Measurements from ENCODE around the gene TIE1. TPM values are rescaled to one million over a fixed set of nuclear protein-coding genes. Genes with fewer than 3 reads are reported as not detected.

TIE1 gene
- total RNA-seq, 2 experiments from 2014 or later: 0.45 TPM; not detected in 1

DNA sequence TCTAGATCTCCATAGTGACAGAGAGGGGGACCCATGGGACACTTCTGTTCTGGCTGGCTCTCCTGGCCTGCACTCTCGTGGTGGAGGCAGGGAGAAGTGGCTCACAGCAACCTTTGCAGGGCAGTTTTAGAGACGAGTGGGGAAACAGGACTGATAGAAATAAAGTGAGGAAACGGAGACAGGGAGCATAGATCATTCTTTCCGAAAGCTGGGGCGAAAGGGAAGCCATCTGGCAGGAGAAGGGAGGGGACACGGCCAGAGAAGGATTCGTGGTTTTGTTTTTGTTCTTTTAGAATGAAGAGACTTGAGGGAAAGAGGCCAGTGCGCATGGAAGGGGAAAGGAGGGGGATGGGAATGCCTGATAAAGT lies 3.5 kb downstream of the TIE1 start:
- H3K27me3 Mint-ChIP-seq: peaks cover 6% of the 10 kb centered on the region
- no peaks in the 10 kb centered on the region for H3K4me1 Mint-ChIP-seq
- no peak overlapping the region for H3K4me3 Mint-ChIP-seq
- no peak for DNase-seq
- no peak overlapping the region for H3K27ac Mint-ChIP-seq
- no peaks in the 10 kb centered on the region for H3K9me3 Mint-ChIP-seq
- ChIA-PET CTCF (no interaction called here), POLR2A (no interaction called here)
- no peaks in the 10 kb centered on the region for H3K36me3 Mint-ChIP-seq (ENCODE audit: low read depth)

DNA sequence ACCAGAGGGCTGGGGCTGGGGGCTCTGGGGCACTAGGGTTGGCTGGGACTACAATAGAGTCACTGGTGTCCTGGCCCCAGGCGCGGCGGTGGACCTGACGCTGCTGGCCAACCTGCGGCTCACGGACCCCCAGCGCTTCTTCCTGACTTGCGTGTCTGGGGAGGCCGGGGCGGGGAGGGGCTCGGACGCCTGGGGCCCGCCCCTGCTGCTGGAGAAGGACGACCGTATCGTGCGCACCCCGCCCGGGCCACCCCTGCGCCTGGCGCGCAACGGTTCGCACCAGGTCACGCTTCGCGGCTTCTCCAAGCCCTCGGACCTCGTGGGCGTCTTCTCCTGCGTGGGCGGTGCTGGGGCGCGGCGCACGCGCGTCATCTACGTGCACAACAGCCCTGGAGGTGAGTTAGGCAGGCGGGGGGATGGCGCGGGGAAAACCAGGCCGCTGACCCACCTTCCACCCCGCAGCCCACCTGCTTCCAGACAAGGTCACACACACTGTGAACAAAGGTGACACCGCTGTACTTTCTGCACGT lies 4.1 kb downstream of the TIE1 start:
- no peaks in the 10 kb centered on the region for H3K36me3 Mint-ChIP-seq (ENCODE audit: low read depth)
- ChIA-PET POLR2A (no interaction called here), CTCF (no interaction called here)
- no peak overlapping the region for H3K27ac Mint-ChIP-seq
- peaks cover 6% of the 10 kb centered on the region for H3K27me3 Mint-ChIP-seq
- no peak overlapping the region for H3K4me3 Mint-ChIP-seq
- no peaks in the 10 kb centered on the region for H3K4me1 Mint-ChIP-seq
- DNase-seq: no peak
- no peaks in the 10 kb centered on the region for H3K9me3 Mint-ChIP-seq

DNA sequence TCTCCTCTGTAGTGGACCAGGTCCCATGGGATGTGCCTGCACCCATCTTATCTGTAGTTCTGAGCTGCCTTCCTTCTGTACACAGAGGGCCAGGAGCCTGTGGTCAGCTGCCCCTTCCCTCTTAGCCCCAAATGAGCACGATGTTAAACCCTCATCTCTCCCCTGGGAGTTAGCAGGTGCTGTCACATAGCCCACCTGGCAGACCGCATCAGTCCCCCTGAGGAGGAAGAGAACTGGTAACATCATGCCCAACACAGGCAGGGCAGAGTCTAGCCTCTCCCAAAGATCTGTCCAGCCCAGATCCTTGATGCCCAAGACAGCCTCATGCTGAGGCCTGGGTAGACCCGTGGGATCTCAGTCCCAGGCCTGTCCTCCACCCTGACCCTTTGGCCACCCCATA lies 4.7 kb downstream of the TIE1 start:
- ChIA-PET CTCF (no interaction called here), POLR2A (no interaction called here)
- Mint-ChIP-seq H3K27ac (no peak overlapping the region), H3K9me3 (no peaks in the 10 kb centered on the region), H3K36me3 (ENCODE audit: low read depth) (no peaks in the 10 kb centered on the region), H3K4me3 (no peak overlapping the region), H3K4me1 (no peaks in the 10 kb centered on the region), H3K27me3 (peaks cover 6% of the 10 kb centered on the region)
- no peak for DNase-seq

DNA sequence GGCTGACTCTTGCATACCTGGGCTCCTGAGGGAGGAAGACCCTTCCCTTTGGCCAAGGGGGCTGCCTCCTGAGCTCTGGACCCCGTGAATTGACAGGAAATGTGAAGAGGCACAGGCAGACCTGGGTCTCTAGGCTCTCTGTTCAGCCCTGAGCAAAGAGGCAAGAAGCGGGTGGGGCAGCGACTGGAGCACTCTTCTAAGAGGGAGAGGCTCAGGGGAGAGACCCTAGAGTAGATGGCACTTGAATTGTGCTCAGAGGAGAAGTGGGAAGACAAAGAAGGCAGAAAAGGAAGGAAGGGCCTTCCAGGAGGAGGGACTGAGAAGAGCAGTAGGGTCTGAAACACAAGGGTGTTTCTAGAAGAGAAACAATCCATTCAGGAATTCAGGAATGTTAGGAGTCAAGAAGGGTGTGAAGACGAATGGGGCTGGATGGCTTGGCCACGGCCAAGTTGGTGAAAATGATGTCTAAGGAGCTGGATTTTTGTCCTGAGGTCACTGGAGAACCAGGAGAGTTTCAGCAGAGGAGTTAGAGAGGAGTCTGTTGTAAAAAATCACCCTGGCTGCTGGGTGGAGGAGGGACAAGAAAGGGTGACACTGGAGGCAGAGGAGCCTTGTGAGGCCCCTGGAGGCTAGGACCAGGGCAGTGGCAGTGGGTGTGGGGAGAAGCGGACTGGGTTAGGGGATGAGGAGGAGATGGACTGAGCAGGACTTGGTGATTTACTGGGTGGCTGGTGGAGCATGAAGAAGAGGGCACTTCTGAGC lies 5.3 kb downstream of the TIE1 start:
- no peak overlapping the region for H3K4me3 Mint-ChIP-seq
- POLR2A ChIA-PET: no interaction called here
- no peak for DNase-seq
- H3K4me1 Mint-ChIP-seq: no peaks in the 10 kb centered on the region
- no peak overlapping the region for H3K27ac Mint-ChIP-seq
- CTCF ChIA-PET: no interaction called here
- H3K9me3 Mint-ChIP-seq: no peaks in the 10 kb centered on the region
- peaks cover 6% of the 10 kb centered on the region for H3K27me3 Mint-ChIP-seq
- H3K36me3 Mint-ChIP-seq (ENCODE audit: low read depth): no peaks in the 10 kb centered on the region

DNA sequence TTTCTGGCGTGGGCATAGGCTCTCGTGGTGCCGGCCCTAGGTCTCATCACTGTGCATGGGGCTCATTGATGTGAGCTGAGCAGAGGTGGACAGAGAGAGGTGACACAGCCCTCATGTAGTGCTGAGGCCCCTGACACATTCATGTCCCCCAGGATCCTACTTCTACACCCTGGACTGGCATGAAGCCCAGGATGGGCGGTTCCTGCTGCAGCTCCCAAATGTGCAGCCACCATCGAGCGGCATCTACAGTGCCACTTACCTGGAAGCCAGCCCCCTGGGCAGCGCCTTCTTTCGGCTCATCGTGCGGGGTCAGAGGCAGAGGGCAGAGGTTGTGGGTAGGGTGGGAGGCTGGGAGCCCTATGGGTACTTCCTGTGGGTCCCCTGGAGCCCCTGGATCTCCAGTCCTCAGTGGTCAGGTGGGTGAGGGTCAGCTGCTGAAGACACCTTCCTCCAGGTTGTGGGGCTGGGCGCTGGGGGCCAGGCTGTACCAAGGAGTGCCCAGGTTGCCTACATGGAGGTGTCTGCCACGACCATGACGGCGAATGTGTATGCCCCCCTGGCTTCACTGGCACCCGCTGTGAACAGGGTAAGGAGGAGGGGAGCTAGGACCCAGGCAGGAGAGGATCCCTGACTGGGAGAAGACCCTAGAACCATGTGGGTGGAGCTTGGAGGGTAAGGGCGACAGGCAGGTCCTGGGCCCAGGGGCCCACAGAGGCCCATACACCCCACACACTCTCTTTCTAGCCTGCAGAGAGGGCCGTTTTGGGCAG lies 6.1 kb downstream of the TIE1 start:
- H3K4me3 Mint-ChIP-seq: no peak overlapping the region

DNA sequence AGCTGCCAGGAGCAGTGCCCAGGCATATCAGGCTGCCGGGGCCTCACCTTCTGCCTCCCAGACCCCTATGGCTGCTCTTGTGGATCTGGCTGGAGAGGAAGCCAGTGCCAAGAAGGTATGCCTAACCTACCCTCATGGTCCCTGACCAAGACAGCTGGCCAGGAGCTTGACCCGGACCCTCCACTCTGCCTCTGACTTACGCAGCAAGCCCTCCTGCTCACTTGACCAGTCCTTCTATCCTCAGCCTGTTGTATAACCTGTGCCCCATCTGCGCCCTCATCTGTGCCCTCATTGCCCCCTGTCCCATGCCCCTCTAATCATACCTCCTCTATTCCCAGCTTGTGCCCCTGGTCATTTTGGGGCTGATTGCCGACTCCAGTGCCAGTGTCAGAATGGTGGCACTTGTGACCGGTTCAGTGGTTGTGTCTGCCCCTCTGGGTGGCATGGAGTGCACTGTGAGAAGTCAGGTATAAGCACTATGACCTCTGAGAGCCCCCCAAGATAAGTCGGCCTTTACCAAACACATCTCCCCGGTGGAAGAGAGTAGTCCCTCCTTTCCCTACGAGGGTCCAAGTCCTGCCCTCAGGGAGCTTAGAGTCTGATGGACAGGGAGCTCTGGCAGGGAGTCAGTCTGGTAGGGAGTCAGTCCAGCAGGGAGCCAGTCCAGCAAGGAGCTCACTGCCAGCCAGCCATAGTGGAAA lies 6.8 kb downstream of the TIE1 start:
- ChIA-PET POLR2A (no interaction called here), CTCF (no interaction called here)
- Mint-ChIP-seq H3K27ac (no peak overlapping the region), H3K36me3 (ENCODE audit: low read depth) (no peaks in the 10 kb centered on the region), H3K4me1 (no peaks in the 10 kb centered on the region), H3K4me3 (no peak overlapping the region), H3K27me3 (peaks cover 1% of the 10 kb centered on the region), H3K9me3 (no peaks in the 10 kb centered on the region)
- DNase-seq: no peak

More for the DNA sequence above, 6.1 kb downstream of the TIE1 start:
- ChIA-PET CTCF (no interaction called here), POLR2A (no interaction called here)
- H3K9me3 Mint-ChIP-seq: no peaks in the 10 kb centered on the region
- no peaks in the 10 kb centered on the region for H3K4me1 Mint-ChIP-seq
- no peaks in the 10 kb centered on the region for H3K36me3 Mint-ChIP-seq (ENCODE audit: low read depth)
- peaks cover 6% of the 10 kb centered on the region for H3K27me3 Mint-ChIP-seq
- no peak overlapping the region for H3K27ac Mint-ChIP-seq
- no peak for DNase-seq

DNA sequence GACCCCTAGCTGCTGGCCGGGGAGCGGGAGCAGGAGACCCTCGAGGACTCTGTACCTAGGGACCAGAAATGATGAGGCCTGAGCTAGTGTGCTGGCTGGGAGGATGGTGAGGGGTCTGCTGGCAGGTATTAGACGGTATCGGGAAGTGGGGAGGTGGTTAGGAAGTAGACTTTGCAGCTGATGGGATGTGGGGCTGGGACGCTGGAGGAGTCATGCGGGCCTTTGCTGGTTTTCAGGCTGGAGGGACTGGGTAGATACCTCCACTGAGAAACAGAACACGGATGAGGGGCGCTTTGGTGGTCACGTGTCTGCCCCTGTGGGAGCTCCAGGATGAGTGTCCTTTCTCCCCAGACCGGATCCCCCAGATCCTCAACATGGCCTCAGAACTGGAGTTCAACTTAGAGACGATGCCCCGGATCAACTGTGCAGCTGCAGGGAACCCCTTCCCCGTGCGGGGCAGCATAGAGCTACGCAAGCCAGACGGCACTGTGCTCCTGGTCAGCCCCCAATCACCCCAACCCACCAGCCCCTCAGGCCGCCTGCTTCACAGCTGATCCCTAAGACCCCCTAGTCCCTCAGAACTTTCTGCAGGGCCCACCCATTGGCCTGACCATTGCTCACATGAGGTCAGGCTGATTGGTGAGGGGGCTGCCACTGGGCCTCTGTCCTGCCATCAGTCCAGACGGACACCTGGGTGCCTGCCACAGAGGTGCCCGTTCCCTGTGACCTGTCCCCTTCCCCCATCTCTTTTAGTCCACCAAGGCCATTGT lies 8.0 kb downstream of the TIE1 start:
- Mint-ChIP-seq H3K9me3 (no peaks in the 10 kb centered on the region), H3K27ac (no peak overlapping the region), H3K4me3 (no peak overlapping the region), H3K27me3 (no peaks in the 10 kb centered on the region), H3K4me1 (no peaks in the 10 kb centered on the region), H3K36me3 (ENCODE audit: low read depth) (no peaks in the 10 kb centered on the region)
- POLR2A ChIA-PET: no interaction called here
- CTCF ChIA-PET: no interaction called here
- DNase-seq: no peak

DNA sequence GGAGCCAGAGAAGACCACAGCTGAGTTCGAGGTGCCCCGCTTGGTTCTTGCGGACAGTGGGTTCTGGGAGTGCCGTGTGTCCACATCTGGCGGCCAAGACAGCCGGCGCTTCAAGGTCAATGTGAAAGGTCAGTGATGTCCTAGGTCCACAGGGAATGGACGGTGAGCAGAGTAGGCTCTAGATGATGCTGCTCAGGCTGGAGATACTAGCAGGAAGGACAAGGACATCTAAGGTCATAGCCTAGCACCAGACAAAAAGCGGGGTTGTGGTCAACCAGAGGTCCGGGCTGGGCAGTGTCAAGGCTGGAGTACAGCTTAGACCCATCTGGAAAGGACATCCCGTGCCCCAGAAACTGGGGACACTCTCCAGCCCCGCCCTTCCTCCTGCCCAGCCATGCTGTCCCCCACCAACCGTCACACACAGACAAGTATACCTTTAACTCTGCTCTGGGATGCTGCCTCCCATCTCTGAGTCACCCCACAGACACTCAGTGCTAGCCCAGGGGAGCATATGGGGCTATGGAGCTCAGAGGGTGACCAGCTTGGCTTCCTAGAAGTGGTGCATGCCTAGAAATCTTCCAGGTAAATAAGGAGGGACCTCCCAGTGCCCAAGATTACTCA lies 8.7 kb downstream of the TIE1 start:
- H3K4me1 Mint-ChIP-seq: no peaks in the 10 kb centered on the region
- no peak for DNase-seq
- H3K4me3 Mint-ChIP-seq: no peak overlapping the region
- H3K27me3 Mint-ChIP-seq: no peaks in the 10 kb centered on the region
- no peaks in the 10 kb centered on the region for H3K36me3 Mint-ChIP-seq (ENCODE audit: low read depth)
- ChIA-PET POLR2A (no interaction called here), CTCF (no interaction called here)
- H3K9me3 Mint-ChIP-seq: no peaks in the 10 kb centered on the region
- no peak overlapping the region for H3K27ac Mint-ChIP-seq

DNA sequence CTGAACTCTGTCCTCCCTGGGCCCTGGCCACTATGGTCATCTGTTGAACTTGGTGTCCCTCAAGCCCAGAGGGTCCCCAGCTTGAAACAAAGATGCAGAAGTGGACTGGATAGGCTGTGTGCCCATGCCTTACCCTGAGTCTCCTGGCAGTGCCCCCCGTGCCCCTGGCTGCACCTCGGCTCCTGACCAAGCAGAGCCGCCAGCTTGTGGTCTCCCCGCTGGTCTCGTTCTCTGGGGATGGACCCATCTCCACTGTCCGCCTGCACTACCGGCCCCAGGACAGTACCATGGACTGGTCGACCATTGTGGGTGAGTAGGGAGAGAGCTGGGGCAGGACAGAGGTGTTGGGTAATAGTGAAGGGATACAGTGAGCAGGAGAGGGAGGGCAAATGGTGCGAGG lies 10.7 kb downstream of the TIE1 start:
- Mint-ChIP-seq H3K27ac (no peak overlapping the region), H3K4me3 (no peak overlapping the region), H3K4me1 (no peaks in the 10 kb centered on the region), H3K36me3 (ENCODE audit: low read depth) (no peaks in the 10 kb centered on the region), H3K9me3 (no peaks in the 10 kb centered on the region), H3K27me3 (no peaks in the 10 kb centered on the region)
- DNase-seq: no peak
- ChIA-PET POLR2A (no interaction called here), CTCF (interaction anchor here (1.4 kb wide), 1 partner anchor 103 kb away, joined by 3 read pairs; no protein-coding TSS in a partner anchor)

DNA sequence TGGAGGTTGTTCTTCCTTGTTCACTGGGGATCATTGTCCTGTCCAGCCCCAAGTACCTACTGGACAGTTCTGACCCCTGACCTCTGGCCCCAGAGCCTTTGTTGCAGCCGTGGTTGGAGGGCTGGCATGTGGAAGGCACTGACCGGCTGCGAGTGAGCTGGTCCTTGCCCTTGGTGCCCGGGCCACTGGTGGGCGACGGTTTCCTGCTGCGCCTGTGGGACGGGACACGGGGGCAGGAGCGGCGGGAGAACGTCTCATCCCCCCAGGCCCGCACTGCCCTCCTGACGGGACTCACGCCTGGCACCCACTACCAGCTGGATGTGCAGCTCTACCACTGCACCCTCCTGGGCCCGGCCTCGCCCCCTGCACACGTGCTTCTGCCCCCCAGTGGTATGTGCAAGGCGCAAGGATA lies 11.4 kb downstream of the TIE1 start:
- DNase-seq: no peak
- Mint-ChIP-seq H3K9me3 (no peaks in the 10 kb centered on the region), H3K4me1 (no peaks in the 10 kb centered on the region), H3K27ac (no peak overlapping the region), H3K27me3 (no peaks in the 10 kb centered on the region), H3K4me3 (no peak overlapping the region), H3K36me3 (ENCODE audit: low read depth) (no peaks in the 10 kb centered on the region)
- CTCF ChIA-PET: no interaction called here
- POLR2A ChIA-PET: no interaction called here

DNA sequence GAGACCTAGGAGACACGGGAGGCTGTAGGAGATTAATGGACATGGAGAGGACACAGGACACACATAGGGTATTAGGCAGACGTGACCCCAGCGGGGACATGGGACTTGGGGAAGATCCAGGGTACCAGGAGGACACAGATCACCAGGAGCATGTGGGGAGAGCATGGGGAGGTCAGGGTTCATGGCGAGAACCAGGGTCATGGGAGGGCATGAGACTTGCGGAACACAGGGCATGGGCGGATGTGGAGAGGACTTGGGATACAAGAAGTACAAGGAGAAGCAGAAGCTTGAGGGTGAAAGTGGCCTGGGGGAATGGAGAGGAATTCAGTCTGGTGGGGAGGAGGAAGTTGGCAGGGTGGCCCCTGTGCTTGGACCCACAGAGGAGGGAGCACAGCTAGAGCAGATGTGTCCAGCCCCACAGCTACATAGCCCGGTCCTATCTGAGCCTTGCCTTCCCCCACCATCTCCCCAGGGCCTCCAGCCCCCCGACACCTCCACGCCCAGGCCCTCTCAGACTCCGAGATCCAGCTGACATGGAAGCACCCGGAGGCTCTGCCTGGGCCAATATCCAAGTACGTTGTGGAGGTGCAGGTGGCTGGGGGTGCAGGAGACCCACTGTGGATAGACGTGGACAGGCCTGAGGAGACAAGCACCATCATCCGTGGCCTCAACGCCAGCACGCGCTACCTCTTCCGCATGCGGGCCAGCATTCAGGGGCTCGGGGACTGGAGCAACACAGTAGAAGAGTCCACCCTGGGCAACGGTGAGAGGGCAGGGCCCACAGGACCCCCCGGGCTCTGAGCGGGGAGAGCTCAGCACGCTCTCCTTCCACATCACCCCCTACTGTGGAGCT lies 12.1 kb downstream of the TIE1 start:
- ChIA-PET POLR2A (no interaction called here), CTCF (no interaction called here)
- H3K4me1 Mint-ChIP-seq: no peaks in the 10 kb centered on the region
- H3K9me3 Mint-ChIP-seq: no peaks in the 10 kb centered on the region
- no peak overlapping the region for H3K4me3 Mint-ChIP-seq
- no peaks in the 10 kb centered on the region for H3K36me3 Mint-ChIP-seq (ENCODE audit: low read depth)
- H3K27ac Mint-ChIP-seq: no peak overlapping the region
- DNase-seq: no peak
- H3K27me3 Mint-ChIP-seq: no peaks in the 10 kb centered on the region

DNA sequence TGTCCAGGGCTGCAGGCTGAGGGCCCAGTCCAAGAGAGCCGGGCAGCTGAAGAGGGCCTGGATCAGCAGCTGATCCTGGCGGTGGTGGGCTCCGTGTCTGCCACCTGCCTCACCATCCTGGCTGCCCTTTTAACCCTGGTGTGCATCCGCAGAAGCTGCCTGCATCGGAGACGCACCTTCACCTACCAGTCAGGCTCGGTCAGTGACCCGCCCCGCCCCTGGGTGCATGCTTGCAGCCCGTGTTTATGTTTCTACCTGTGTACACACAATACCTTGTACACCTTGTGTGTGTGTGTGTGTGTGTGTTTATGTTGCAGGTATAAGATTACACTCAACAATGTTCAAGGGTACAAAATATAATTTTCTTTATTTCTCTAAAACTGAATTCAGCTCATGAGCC lies 13.0 kb downstream of the TIE1 start:
- Mint-ChIP-seq H3K27ac (no peak overlapping the region), H3K27me3 (no peaks in the 10 kb centered on the region), H3K36me3 (ENCODE audit: low read depth) (no peaks in the 10 kb centered on the region), H3K4me3 (no peak overlapping the region), H3K9me3 (no peaks in the 10 kb centered on the region), H3K4me1 (no peaks in the 10 kb centered on the region)
- ChIA-PET CTCF (no interaction called here), POLR2A (no interaction called here)
- no peak for DNase-seq

Measured in activated CD4-positive, alpha-beta memory T cell treated with anti-CD3 and anti-CD28 coated beads, Interleukin-2, amount 10 ng/mL, durations not matched to agents 7 days and 5 days (primary cell).